ENCODE results near the gene CAPS2.
A peak's percentile ranks its signal among the peaks of the same experiment; 100 is the strongest.

The CAPS2 gene

GRCh38 chr12:75308279-75308678 is 21.8 kb downstream of the CAPS2 start:
- H3K27ac ChIP-seq = no peak overlapping the region
- no peak for DNase-seq (ENCODE audit: low read depth, low spot score)

GRCh38 chr12:75305412-75306332 is 24.5 kb downstream of the CAPS2 start:
- no peak for DNase-seq (ENCODE audit: low read depth, low spot score)
- no peak overlapping the region for H3K27ac ChIP-seq

- no peak for DNase-seq (ENCODE audit: low read depth, low spot score)
- no peak overlapping the region for H3K27ac ChIP-seq
Observed at GRCh38 chr12:75302781-75303180, 27.3 kb downstream of the CAPS2 start.

- DNase-seq (ENCODE audit: low read depth, low spot score) = no peak
- H3K27ac ChIP-seq = no peak overlapping the region
Observed at GRCh38 chr12:75302225-75302624, 27.9 kb downstream of the CAPS2 start.

- H3K27ac ChIP-seq = no peak overlapping the region
- DNase-seq (ENCODE audit: low read depth, low spot score) = no peak
Observed at GRCh38 chr12:75294797-75295196, 35.3 kb downstream of the CAPS2 start.

- DNase-seq (ENCODE audit: low read depth, low spot score) = no peak
- H3K27ac ChIP-seq = no peak overlapping the region
Observed at GRCh38 chr12:75294336-75294735, 35.8 kb downstream of the CAPS2 start.

GRCh38 chr12:75291014-75291413 is 39.1 kb downstream of the CAPS2 start:
- no peak overlapping the region for H3K27ac ChIP-seq
- no peak for DNase-seq (ENCODE audit: low read depth, low spot score)

GRCh38 chr12:75289753-75290152 is 40.4 kb downstream of the CAPS2 start:
- no peak overlapping the region for H3K27ac ChIP-seq
- DNase-seq (ENCODE audit: low read depth, low spot score) = no peak

- DNase-seq (ENCODE audit: low read depth, low spot score) = no peak
- H3K27ac ChIP-seq = no peak overlapping the region
Observed at GRCh38 chr12:75288860-75289259, 41.3 kb downstream of the CAPS2 start.

- no peak for DNase-seq (ENCODE audit: low read depth, low spot score)
- H3K27ac ChIP-seq = no peak overlapping the region
Observed at GRCh38 chr12:75275702-75276101, 54.4 kb downstream of the CAPS2 start.

GRCh38 chr12:75271576-75271975 is 58.5 kb downstream of the CAPS2 start:
- no peak for DNase-seq (ENCODE audit: low read depth, low spot score)
- peak overlapping the region; percentile 66 for H3K27ac ChIP-seq

- peak; percentile 24 for DNase-seq (ENCODE audit: low read depth, low spot score)
- H3K27ac ChIP-seq = peak overlapping the region; percentile 66
Observed at GRCh38 chr12:75270157-75270556, 60.0 kb downstream of the CAPS2 start.

GRCh38 chr12:75269209-75269608 is 60.9 kb downstream of the CAPS2 start:
- no peak for DNase-seq (ENCODE audit: low read depth, low spot score)

GRCh38 chr12:75260316-75260715 is 69.8 kb downstream of the CAPS2 start:
- DNase-seq (ENCODE audit: low read depth, low spot score) = peak; percentile 68
- peak overlapping the region; percentile 14 for H3K27ac ChIP-seq

More at GRCh38 chr12:75269209-75269608, 60.9 kb downstream of the CAPS2 start:
- peak overlapping the region; percentile 66 for H3K27ac ChIP-seq

GRCh38 chr12:75259143-75259542 is 71.0 kb downstream of the CAPS2 start:
- no peak for DNase-seq (ENCODE audit: low read depth, low spot score)
- H3K27ac ChIP-seq = no peak overlapping the region

- H3K27ac ChIP-seq = no peak overlapping the region
- DNase-seq (ENCODE audit: low read depth, low spot score) = no peak
Observed at GRCh38 chr12:75257510-75257909, 72.6 kb downstream of the CAPS2 start.

GRCh38 chr12:75245108-75245507 is 85.0 kb downstream of the CAPS2 start:
- DNase-seq (ENCODE audit: low read depth, low spot score) = no peak
- no peak overlapping the region for H3K27ac ChIP-seq

- no peak for DNase-seq (ENCODE audit: low read depth, low spot score)
- no peak overlapping the region for H3K27ac ChIP-seq
Observed at GRCh38 chr12:75239987-75240386, 90.1 kb downstream of the CAPS2 start.

- no peak overlapping the region for H3K27ac ChIP-seq
- DNase-seq (ENCODE audit: low read depth, low spot score) = peak; percentile 24
Observed at GRCh38 chr12:75236206-75236605, 93.9 kb downstream of the CAPS2 start.

- no peak for DNase-seq (ENCODE audit: low read depth, low spot score)
- no peak overlapping the region for H3K27ac ChIP-seq
Observed at GRCh38 chr12:75227132-75227531, 103.0 kb downstream of the CAPS2 start.
